ENCODE data around the gene CROCC2. TPM values are rescaled to one million over a fixed set of nuclear protein-coding genes. Genes with fewer than 3 reads are reported as not detected.

Gene CROCC2
- total and polyA plus RNA-seq, 10 of the 15 experiments (the other 5 are each of a cell fraction or from before 2014, with no cell fraction given) = not detected

- DNase-seq (ENCODE audit: low read depth, low spot score) (no peak), FAIRE-seq (no peak), ATAC-seq (no peak)
- Histone ChIP-seq H3K4me1 (ENCODE audit: control insufficient read depth, insufficient read depth, low read length) (peaks cover 13% of the 10 kb centered on the region), H3K4me2 (ENCODE audit: control insufficient read depth, insufficient read depth) (no peak overlapping the region), H2AFZ (ENCODE audit: control insufficient read depth, low read depth, low read length) (no peak overlapping the region), H3K27me3 (replicated peaks in 1 of 2; ENCODE audit: control insufficient read depth in 2 of 2, insufficient read depth in 2 of 2, low read length in 1 of 2) (no peaks in the 10 kb centered on the region), H3K27ac (ENCODE audit: control insufficient read depth, insufficient read depth) (no peak overlapping the region), H3K4me3 (no peak overlapping the region), H3K79me2 (ENCODE audit: control insufficient read depth, insufficient read depth, low read length) (no peaks in the 10 kb centered on the region), H3K9ac (ENCODE audit: control insufficient read depth, insufficient read depth, low read length) (no peak overlapping the region), H3K9me3 (replicated peaks; ENCODE audit: control insufficient read depth, insufficient read depth, low read length) (no peaks in the 10 kb centered on the region), H3K36me3 (ENCODE audit: control insufficient read depth in 2 of 2, insufficient read depth in 2 of 2, low read length in 1 of 2) (no peaks in the 10 kb centered on the region), H4K20me1 (ENCODE audit: control insufficient read depth, insufficient read depth) (no peaks in the 10 kb centered on the region)
- SMC1A ChIA-PET (ENCODE audit: uncharacterized antibody, unreplicated experiment) = no interaction called here
- no TSS peak for BruUV-seq (replicated peaks)
- TF ChIP-seq BHLHE40 (IDR thresholded peaks at IDR 0.05; ENCODE audit: borderline replicate concordance in 1 of 2, low read depth in 2 of 2, low read length in 1 of 2) (no peak), IRF3 (IDR thresholded peaks at IDR 0.05) (no peak), PAX8 (IDR thresholded peaks at IDR 0.05) (no peak), SREBF2 (IDR thresholded peaks at IDR 0.05; ENCODE audit: low read length) (no peak), ZNF217 (IDR thresholded peaks at IDR 0.05) (no peak), MAX (IDR thresholded peaks at IDR 0.05; ENCODE audit: low read depth, low read length) (no peak), TBL1XR1 (IDR thresholded peaks at IDR 0.05; ENCODE audit: low read depth, low read length) (no peak), RB1 (IDR thresholded peaks at IDR 0.05; ENCODE audit: borderline replicate concordance) (no peak)
- POLR2A ChIA-PET = no interaction called here
- 60% methylated on average over 3 of the region's 3 CpGs for WGBS (ENCODE audit: insufficient coverage, insufficient replicate concordance, low lambda C conversion rate, missing lambda C conversion rate)
- intact Hi-C loops (cut with micrococcal nuclease; ENCODE audit: unreplicated experiment) (loop anchor here (2.0 kb wide), 1 partner anchor 73 kb away; no protein-coding TSS in a partner anchor), in situ Hi-C loops (cut with MboI) (no loop called here)
- CTCF ChIA-PET = interaction anchor here (0.6 to 0.9 kb wide), 2 partner anchors 17 to 137 kb away, joined by 3 read pairs; no protein-coding TSS in a partner anchor
- RAD21 ChIA-PET (ENCODE audit: unreplicated experiment) = no interaction called here
These were observed 82.0 kb downstream of the CROCC2 start for GRCh38 chr2:240988146-240988545.

Data from GM12878 (cell line).